ENCODE data around the gene PTTG1IP.

The PTTG1IP gene

DNA sequence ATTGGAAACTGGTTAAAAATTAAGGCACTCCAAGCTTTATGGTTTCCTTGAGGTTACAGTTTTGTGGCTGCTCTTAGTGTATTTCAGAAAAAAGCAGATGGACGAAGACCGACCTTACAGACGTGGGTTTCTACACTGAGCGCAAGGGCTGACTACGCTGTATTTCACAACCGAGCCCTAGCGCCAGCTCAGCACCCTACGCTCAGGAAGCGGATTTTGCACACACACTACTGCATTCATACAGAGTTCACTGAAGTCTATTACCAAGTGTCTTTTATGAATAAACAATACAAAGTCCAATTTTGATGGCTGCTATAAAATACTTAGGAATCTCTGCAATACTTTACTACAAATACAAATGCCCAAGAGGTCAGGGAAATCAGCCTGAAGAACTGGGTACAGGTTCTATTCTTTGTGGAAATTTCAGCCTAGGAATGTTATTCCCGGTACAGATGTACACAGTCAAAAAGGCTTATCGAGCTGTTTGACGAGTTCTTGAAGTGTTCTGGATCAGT is 23.8 kb downstream of the PTTG1IP start:
- Histone ChIP-seq H3K27me3 (ENCODE audit: insufficient read depth, low read depth, severe bottlenecking) (no peaks in the 10 kb centered on the region), H3K9me3 (ENCODE audit: severe bottlenecking) (no peaks in the 10 kb centered on the region), H3K4me3 (ENCODE audit: low read depth, low read length) (no peak overlapping the region), H3K27ac (no peak overlapping the region), H3K36me3 (peaks cover 59% of the 10 kb centered on the region)
- DNase-seq, result no peak
- TF ChIP-seq CTCF (IDR thresholded peaks at IDR 0.05; ENCODE audit: low read depth, low read length), result no peak

DNA sequence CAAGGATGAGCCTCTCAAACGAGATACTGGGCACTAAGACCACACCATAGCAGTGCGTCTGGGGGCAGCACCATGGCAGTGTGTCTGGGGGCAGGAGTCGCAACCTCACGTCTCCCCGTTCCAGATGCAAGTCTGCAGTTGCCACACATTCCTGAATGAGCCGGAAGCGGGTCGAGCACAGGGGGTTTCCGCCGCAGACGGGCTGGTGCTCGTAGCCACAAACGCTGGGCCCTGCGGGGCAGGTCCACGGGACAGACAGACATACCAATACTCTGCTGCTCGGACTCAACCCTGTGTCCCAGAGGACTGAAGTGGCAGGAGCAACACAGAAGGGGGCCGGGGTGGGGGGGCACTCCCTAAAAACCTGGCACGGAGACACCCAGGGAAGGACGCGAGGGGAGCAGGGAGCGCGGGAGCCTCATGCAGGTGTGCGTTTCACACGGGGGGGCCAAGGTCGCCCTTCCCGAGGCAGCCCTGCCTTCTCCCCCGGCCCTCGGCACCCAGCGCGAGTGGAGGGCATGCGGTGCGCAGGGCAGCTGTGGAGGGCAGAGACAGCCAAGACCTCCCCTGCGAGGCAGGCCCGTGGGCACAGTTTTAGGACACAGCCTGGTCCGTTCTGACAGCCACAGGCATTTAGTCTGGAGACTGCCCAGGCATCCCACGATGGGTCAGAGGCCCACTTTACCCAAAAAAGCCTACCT is 24.5 kb downstream of the PTTG1IP start:
- no peaks in the 10 kb centered on the region for H3K9me3 ChIP-seq (ENCODE audit: severe bottlenecking)
- no peaks in the 10 kb centered on the region for H3K27me3 ChIP-seq (ENCODE audit: insufficient read depth, low read depth, severe bottlenecking)
- TF ChIP-seq CTCF (IDR thresholded peaks at IDR 0.05; ENCODE audit: low read depth, low read length), result no peak
- no peak overlapping the region for H3K4me3 ChIP-seq (ENCODE audit: low read depth, low read length)
- peaks cover 52% of the 10 kb centered on the region for H3K36me3 ChIP-seq
- DNase-seq, result no peak
- no peak overlapping the region for H3K27ac ChIP-seq

GRCh38 chr21:44847261-44848056 is 26.0 kb downstream of the PTTG1IP start:
- TF ChIP-seq CTCF (IDR thresholded peaks at IDR 0.05; ENCODE audit: low read depth, low read length), result no peak
- DNase-seq, result no peak
- Histone ChIP-seq H3K9me3 (ENCODE audit: severe bottlenecking) (no peaks in the 10 kb centered on the region), H3K27me3 (ENCODE audit: insufficient read depth, low read depth, severe bottlenecking) (no peaks in the 10 kb centered on the region), H3K27ac (no peak overlapping the region), H3K36me3 (peaks cover 37% of the 10 kb centered on the region), H3K4me3 (ENCODE audit: low read depth, low read length) (no peak overlapping the region)

- H3K27ac ChIP-seq, result no peak overlapping the region
- peaks cover 31% of the 10 kb centered on the region for H3K36me3 ChIP-seq
- no peak for TF ChIP-seq CTCF (IDR thresholded peaks at IDR 0.05; ENCODE audit: low read depth, low read length)
- peak overlapping the region; percentile 32 for H3K4me3 ChIP-seq (ENCODE audit: low read depth, low read length)
- no peaks in the 10 kb centered on the region for H3K9me3 ChIP-seq (ENCODE audit: severe bottlenecking)
- peak; percentile 47 for DNase-seq
- H3K27me3 ChIP-seq (ENCODE audit: insufficient read depth, low read depth, severe bottlenecking), result no peaks in the 10 kb centered on the region
These were observed 26.8 kb downstream of the PTTG1IP start for GRCh38 chr21:44846485-44847260.

DNA sequence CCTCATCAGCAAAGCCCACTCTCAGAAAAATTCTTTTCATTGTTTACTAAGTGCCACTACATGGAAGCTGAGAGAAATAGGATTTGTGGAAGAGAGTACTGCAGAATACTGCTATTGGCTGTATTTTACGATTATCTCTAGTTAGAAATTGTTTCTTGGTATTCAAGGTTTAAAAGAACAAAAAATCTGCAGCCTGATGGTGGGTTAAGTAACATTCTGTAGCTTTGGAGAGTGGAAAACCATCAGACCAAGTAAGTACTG is 27.3 kb downstream of the PTTG1IP start:
- Histone ChIP-seq H3K27ac (no peak overlapping the region), H3K4me3 (ENCODE audit: low read depth, low read length) (peak overlapping the region; percentile 32), H3K9me3 (ENCODE audit: severe bottlenecking) (no peaks in the 10 kb centered on the region), H3K27me3 (ENCODE audit: insufficient read depth, low read depth, severe bottlenecking) (no peaks in the 10 kb centered on the region), H3K36me3 (peaks cover 26% of the 10 kb centered on the region)
- no peak for TF ChIP-seq CTCF (IDR thresholded peaks at IDR 0.05; ENCODE audit: low read depth, low read length)
- no peak for DNase-seq

All from WERI-Rb-1 (cell line).